ENCODE data around the gene MAMDC2.
A peak's percentile ranks its signal among the peaks of the same experiment; 100 is the strongest.

The MAMDC2 gene

DNA sequence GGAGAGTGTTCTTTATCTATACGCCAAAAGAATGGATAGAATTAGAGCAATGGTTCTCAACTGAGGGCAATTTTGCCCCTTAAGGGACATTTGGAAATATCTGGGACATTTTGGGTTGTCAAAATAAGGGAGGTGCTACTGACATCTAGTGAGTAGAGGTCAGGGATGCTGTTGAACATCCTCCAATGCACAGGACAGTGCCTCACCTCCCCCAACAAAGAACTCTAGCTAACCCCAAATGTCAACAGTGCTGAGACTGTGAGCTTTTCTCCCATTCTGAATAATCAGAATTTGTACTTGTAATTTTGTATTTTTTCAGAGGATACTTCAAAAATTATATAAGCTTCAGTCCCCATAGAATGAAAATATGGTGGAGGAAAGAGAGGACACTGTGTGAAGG lies 206.6 kb downstream of the MAMDC2 start:
- no peak for DNase-seq (ENCODE audit: low read depth)
- TF ChIP-seq, protein P1, sequence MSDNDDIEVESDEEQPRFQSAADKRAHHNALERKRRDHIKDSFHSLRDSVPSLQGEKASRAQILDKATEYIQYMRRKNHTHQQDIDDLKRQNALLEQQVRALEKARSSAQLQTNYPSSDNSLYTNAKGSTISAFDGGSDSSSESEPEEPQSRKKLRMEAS (IDR thresholded peaks at IDR 0.05; ENCODE audit: low read depth, low read length): no peak
- TF ChIP-seq POLR2A (IDR thresholded peaks at IDR 0.05; ENCODE audit: extremely low read depth, insufficient read length) (no peak), MYC (IDR thresholded peaks at IDR 0.05; ENCODE audit: low read depth, low read length) (no peak)
- TF ChIP-seq, protein P2, sequence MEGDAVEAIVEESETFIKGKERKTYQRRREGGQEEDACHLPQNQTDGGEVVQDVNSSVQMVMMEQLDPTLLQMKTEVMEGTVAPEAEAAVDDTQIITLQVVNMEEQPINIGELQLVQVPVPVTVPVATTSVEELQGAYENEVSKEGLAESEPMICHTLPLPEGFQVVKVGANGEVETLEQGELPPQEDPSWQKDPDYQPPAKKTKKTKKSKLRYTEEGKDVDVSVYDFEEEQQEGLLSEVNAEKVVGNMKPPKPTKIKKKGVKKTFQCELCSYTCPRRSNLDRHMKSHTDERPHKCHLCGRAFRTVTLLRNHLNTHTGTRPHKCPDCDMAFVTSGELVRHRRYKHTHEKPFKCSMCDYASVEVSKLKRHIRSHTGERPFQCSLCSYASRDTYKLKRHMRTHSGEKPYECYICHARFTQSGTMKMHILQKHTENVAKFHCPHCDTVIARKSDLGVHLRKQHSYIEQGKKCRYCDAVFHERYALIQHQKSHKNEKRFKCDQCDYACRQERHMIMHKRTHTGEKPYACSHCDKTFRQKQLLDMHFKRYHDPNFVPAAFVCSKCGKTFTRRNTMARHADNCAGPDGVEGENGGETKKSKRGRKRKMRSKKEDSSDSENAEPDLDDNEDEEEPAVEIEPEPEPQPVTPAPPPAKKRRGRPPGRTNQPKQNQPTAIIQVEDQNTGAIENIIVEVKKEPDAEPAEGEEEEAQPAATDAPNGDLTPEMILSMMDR (IDR thresholded peaks at IDR 0.05; ENCODE audit: low read depth, low read length): no peak
- H3K4me3 ChIP-seq (ENCODE audit: low read depth, low read length): no peak overlapping the region

DNA sequence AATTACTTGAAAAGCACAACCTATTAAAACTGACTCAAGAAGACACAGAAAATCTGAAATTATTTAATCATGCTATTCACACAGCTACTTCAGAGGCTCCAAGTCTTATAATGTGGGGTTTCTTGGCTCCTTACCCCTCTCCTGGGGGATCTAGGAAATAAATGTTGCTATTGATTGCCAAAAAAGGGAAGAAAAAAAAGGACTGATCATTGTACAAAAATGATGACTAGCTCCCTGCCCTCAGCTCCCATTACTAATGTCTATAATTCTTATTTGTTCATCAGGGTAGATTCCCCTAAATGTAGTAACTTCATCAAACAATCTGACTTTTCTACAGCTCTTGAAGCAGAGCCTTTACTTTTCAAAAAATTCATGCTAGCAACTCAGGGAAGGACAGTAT lies 211.8 kb downstream of the MAMDC2 start:
- H3K4me3 ChIP-seq (ENCODE audit: low read depth, low read length): no peak overlapping the region
- TF ChIP-seq, protein P1 (IDR thresholded peaks at IDR 0.05; ENCODE audit: low read depth, low read length): no peak
- TF ChIP-seq POLR2A (IDR thresholded peaks at IDR 0.05; ENCODE audit: extremely low read depth, insufficient read length): no peak
- TF ChIP-seq, protein P2 (IDR thresholded peaks at IDR 0.05; ENCODE audit: low read depth, low read length): no peak
- no peak for TF ChIP-seq MYC (IDR thresholded peaks at IDR 0.05; ENCODE audit: low read depth, low read length)
- no peak for DNase-seq (ENCODE audit: low read depth)

DNA sequence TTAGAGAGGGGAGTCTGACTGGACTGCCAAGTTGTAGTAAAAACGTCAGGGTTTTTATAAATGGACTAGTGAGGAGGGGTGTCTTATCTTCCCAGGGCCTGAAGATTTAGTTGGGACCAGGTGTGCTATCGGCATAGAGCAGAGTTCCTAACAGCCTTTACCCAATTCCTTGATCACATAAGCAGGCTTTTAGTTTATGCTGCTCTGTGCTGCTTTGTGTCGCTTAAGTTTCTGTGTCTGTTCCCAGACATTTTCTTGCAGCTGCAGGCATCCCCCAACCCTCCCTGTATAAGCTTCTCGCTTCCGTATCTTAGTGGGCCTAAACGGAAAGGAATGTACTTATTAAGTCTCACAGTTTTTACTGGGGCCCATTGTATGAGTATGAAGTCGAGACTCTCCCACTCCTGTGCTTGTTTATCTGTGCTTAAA lies 212.5 kb downstream of the MAMDC2 start:
- TF ChIP-seq MYC (IDR thresholded peaks at IDR 0.05; ENCODE audit: low read depth, low read length) (no peak), POLR2A (IDR thresholded peaks at IDR 0.05; ENCODE audit: extremely low read depth, insufficient read length) (no peak)
- TF ChIP-seq, protein P2 (IDR thresholded peaks at IDR 0.05; ENCODE audit: low read depth, low read length): no peak
- TF ChIP-seq, protein P1 (IDR thresholded peaks at IDR 0.05; ENCODE audit: low read depth, low read length): no peak
- no peak overlapping the region for H3K4me3 ChIP-seq (ENCODE audit: low read depth, low read length)
- no peak for DNase-seq (ENCODE audit: low read depth)

DNA sequence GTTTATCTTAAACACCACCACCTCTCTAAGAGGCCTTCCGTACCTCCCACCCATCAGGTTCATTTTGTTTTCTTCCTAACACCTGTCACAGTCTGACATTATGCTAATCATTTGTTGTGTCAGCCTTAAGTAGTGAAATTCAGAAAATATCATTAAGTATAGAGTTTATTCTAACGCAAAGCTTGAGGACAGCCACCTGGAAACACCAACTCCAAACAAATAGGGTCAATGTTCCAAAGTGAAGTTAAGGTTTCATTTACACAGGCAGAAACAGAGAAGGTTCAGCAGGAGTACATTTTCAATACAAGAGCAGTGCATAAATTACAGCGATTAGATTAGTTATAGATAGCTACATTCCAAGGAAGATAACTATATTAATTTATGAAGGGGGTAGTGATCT lies 213.9 kb downstream of the MAMDC2 start:
- peak overlapping the region; percentile 60 for H3K4me3 ChIP-seq (ENCODE audit: low read depth, low read length)
- TF ChIP-seq, protein P2 (IDR thresholded peaks at IDR 0.05; ENCODE audit: low read depth, low read length): no peak
- TF ChIP-seq POLR2A (IDR thresholded peaks at IDR 0.05; ENCODE audit: extremely low read depth, insufficient read length) (no peak), MYC (IDR thresholded peaks at IDR 0.05; ENCODE audit: low read depth, low read length) (no peak)
- TF ChIP-seq, protein P1 (IDR thresholded peaks at IDR 0.05; ENCODE audit: low read depth, low read length): no peak
- DNase-seq (ENCODE audit: low read depth): peak; percentile 2

DNA sequence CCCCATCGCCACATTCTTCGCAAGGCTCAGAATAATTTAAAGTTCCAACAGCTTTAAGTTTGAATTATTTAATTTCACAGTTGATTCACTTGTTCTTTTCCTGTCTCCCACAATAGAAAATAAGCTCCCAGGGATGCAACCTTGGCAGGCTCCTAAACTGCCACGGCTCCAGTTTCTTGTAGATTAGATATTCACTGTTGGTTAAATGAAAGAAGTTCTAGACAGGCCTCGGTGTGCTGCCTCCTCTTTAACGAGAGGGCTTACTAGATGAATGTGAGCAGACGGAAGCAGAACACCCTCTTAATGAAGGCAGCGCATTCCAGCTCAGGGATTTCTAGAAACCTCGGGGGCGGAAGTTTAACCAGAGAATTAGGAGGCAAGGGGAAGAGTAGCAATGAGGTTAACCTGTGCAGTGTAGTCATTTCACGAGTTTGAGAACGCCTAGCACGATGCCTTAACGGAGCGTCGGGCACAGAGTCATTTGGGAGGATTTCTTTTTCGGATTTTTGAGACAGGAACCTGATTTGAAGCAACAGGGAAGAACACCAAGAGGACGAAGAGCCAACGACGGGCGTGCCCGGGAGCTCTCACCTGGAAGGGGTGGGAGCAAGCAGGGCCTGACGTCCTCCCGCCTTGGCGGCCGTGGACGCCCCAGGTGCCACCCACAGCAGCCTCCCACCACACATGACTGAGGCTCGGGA lies 214.5 kb downstream of the MAMDC2 start:
- DNase-seq (ENCODE audit: low read depth): peak; percentile 46
- H3K4me3 ChIP-seq (ENCODE audit: low read depth, low read length): peak overlapping the region; percentile 60
- TF ChIP-seq, protein P2 (IDR thresholded peaks at IDR 0.05; ENCODE audit: low read depth, low read length): no peak
- TF ChIP-seq POLR2A (IDR thresholded peaks at IDR 0.05; ENCODE audit: extremely low read depth, insufficient read length): no peak
- TF ChIP-seq, protein P1 (IDR thresholded peaks at IDR 0.05; ENCODE audit: low read depth, low read length): no peak
- TF ChIP-seq MYC (IDR thresholded peaks at IDR 0.05; ENCODE audit: low read depth, low read length): no peak

Measured in NB4 (cell line).